Adipose tissue (tissue), 3 donors: ENCODE measurements around the gene PRKG1. TPM values are rescaled to one million over a fixed set of nuclear protein-coding genes. Genes with fewer than 3 reads are reported as not detected.
"Not testable (repeated sequence)": the region's sequence is repeated elsewhere in the genome, so short reads cannot be mapped to it uniquely, and the experiment has no call there.

Experiments used
- H3K27ac ChIP-seq: one replicate; pipeline ENCODE4 v1.5.1; 2013; ENCODE audit warnings: low read depth, low read length
- WGBS, 3 donors: extraction: QIAGEN DNeasy Blood & Tissue Kit; methylation state at CpG; one replicate each; pipeline ENCODE4 v1.1.7; 2013; 5-methylcytosine and 5-hydroxymethylcytosine counted together
- polyA plus RNA-seq, 3 donors: library from polyadenylated mRNA; stranded (reverse); fragments of 200-250 nt; gene quantifications; one replicate each; pipeline ENCODE4 v1.2.3, GENCODE V29; 2013
- donor health status: healthy with polysubstance abuse.
- donor health status: Bipolar disorder and iron deficiency.
- donor health status: healthy.

The PRKG1 gene
- polyA plus RNA-seq, 3 donors = 0.46 to 13.2 (median 2.1) TPM

- 62 to 84% (median 68%) methylated on average over 1 of the region's 1 CpG for WGBS, 3 donors
- no peak overlapping the region for H3K27ac ChIP-seq
Observed at GRCh38 chr10:51544933-51545332, 470.6 kb downstream of the PRKG1 start.

- no peak overlapping the region for H3K27ac ChIP-seq
- 38 to 47% (median 44%) methylated on average over 2 of the region's 2 CpGs for WGBS, 3 donors
Observed at GRCh38 chr10:51547941-51548340, 473.7 kb downstream of the PRKG1 start.

GRCh38 chr10:51552879-51553278 is 478.6 kb downstream of the PRKG1 start:
- no peak overlapping the region for H3K27ac ChIP-seq

- H3K27ac ChIP-seq = no peak overlapping the region
- WGBS, 3 donors = 70 to 82% (median 74%) methylated on average over 2 of the region's 2 CpGs
Observed at GRCh38 chr10:51564896-51565510, 490.7 kb downstream of the PRKG1 start.

GRCh38 chr10:51567271-51567670 is 493.0 kb downstream of the PRKG1 start:
- H3K27ac ChIP-seq = no peak overlapping the region
- WGBS, 3 donors = 64 to 82% (median 69%) methylated on average over 3 of the region's 3 CpGs

GRCh38 chr10:51569467-51569866 is 495.2 kb downstream of the PRKG1 start:
- WGBS, 3 donors = 76 to 87% (median 83%) methylated on average over 3 of the region's 3 CpGs
- H3K27ac ChIP-seq = no peak overlapping the region

- WGBS, 3 donors = 54 to 82% (median 68%) methylated on average over 2 of the region's 2 CpGs
Observed at GRCh38 chr10:51574248-51575048, 500.2 kb downstream of the PRKG1 start.

GRCh38 chr10:51581196-51581595 is 506.9 kb downstream of the PRKG1 start:
- WGBS, 3 donors = 88 to 90% (median 88%) methylated on average over 6 of the region's 6 CpGs
- H3K27ac ChIP-seq = not testable (repeated sequence)

More at GRCh38 chr10:51574248-51575048, 500.2 kb downstream of the PRKG1 start:
- H3K27ac ChIP-seq = no peak overlapping the region

GRCh38 chr10:51583976-51584375 is 509.7 kb downstream of the PRKG1 start:
- H3K27ac ChIP-seq = no peak overlapping the region

GRCh38 chr10:51585742-51586141 is 511.5 kb downstream of the PRKG1 start:
- 77 to 92% (median 85%) methylated on average over 7 of the region's 7 CpGs for WGBS, 3 donors
- no peak overlapping the region for H3K27ac ChIP-seq

GRCh38 chr10:51588984-51589383 is 514.7 kb downstream of the PRKG1 start:
- H3K27ac ChIP-seq = no peak overlapping the region
- WGBS, 3 donors = 95 to 100% (median 96%) methylated on average over 1 of the region's 1 CpG

GRCh38 chr10:51590818-51591217 is 516.5 kb downstream of the PRKG1 start:
- WGBS, 3 donors = 88 to 91% (median 88%) methylated on average over 2 of the region's 2 CpGs
- H3K27ac ChIP-seq = no peak overlapping the region

- WGBS, 3 donors = 83 to 90% (median 90%) methylated on average over 3 of the region's 3 CpGs
- H3K27ac ChIP-seq = no peak overlapping the region
Observed at GRCh38 chr10:51596695-51597094, 522.4 kb downstream of the PRKG1 start.

GRCh38 chr10:51599647-51600046 is 525.4 kb downstream of the PRKG1 start:
- H3K27ac ChIP-seq = no peak overlapping the region

GRCh38 chr10:51602326-51602725 is 528.0 kb downstream of the PRKG1 start:
- WGBS, 3 donors = 78 to 85% (median 83%) methylated on average over 5 of the region's 5 CpGs
- no peak overlapping the region for H3K27ac ChIP-seq

More at GRCh38 chr10:51599647-51600046, 525.4 kb downstream of the PRKG1 start:
- 88 to 95% (median 88%) methylated on average over 1 of the region's 1 CpG for WGBS, 3 donors

- 82 to 83% (median 82%) methylated on average over 5 of the region's 5 CpGs for WGBS, 3 donors
- no peak overlapping the region for H3K27ac ChIP-seq
Observed at GRCh38 chr10:51604579-51604978, 530.3 kb downstream of the PRKG1 start.

GRCh38 chr10:51606825-51607462 is 532.7 kb downstream of the PRKG1 start:
- 80 to 90% (median 86%) methylated on average over 6 of the region's 6 CpGs for WGBS, 3 donors
- no peak overlapping the region for H3K27ac ChIP-seq

GRCh38 chr10:51607463-51607835 is 533.2 kb downstream of the PRKG1 start:
- WGBS, 3 donors = 61 to 94% (median 84%) methylated on average over 3 of the region's 3 CpGs

GRCh38 chr10:51608211-51608610 is 533.9 kb downstream of the PRKG1 start:
- H3K27ac ChIP-seq = no peak overlapping the region
- 71 to 82% (median 72%) methylated on average over 2 of the region's 2 CpGs for WGBS, 3 donors

More at GRCh38 chr10:51607463-51607835, 533.2 kb downstream of the PRKG1 start:
- no peak overlapping the region for H3K27ac ChIP-seq
